ENCODE measurements around the gene RAD51AP2.

Gene RAD51AP2

GRCh38 chr2:17470855-17471641, 47.2 kb downstream of the RAD51AP2 start:
- Histone ChIP-seq H3K4me2 (ENCODE audit: low read depth, low read length, poor library complexity, severe bottlenecking) (no peak overlapping the region), H3K4me1 (ENCODE audit: insufficient read depth, low read length, poor library complexity, severe bottlenecking) (no peaks in the 10 kb centered on the region), H3K4me3 (ENCODE audit: low read length, poor library complexity, severe bottlenecking) (no peak overlapping the region)

GRCh38 chr2:17461087-17461475, 57.2 kb downstream of the RAD51AP2 start:
- Histone ChIP-seq H3K9ac (ENCODE audit: low read depth, low read length, poor library complexity, severe bottlenecking) (no peak overlapping the region), H3K79me2 (ENCODE audit: insufficient read depth, low read length) (no peaks in the 10 kb centered on the region), H4K20me1 (ENCODE audit: insufficient read depth, low read length, poor library complexity, severe bottlenecking) (no peaks in the 10 kb centered on the region), H2AFZ (ENCODE audit: low read length) (no peak overlapping the region), H3K27me3 (ENCODE audit: insufficient read depth, low read length, poor library complexity, severe bottlenecking) (no peaks in the 10 kb centered on the region), H3K36me3 (ENCODE audit: insufficient read depth, low read length) (no peaks in the 10 kb centered on the region), H3K9me2 (replicated peaks; ENCODE audit: low read depth, low read length) (no peaks in the 10 kb centered on the region), H3K4me3 (ENCODE audit: low read length, poor library complexity, severe bottlenecking) (no peak overlapping the region), H3K4me1 (ENCODE audit: insufficient read depth, low read length, poor library complexity, severe bottlenecking) (no peaks in the 10 kb centered on the region), H3K9me3 (ENCODE audit: insufficient read depth, low read depth, low read length) (no peaks in the 10 kb centered on the region), H3F3A (ENCODE audit: low read depth) (no peaks in the 10 kb centered on the region), H3K4me2 (ENCODE audit: low read depth, low read length, poor library complexity, severe bottlenecking) (no peak overlapping the region)
- TF ChIP-seq EZH2phosphoT487 (IDR thresholded peaks at IDR 0.05; ENCODE audit: borderline replicate concordance) (no peak), CTCF (conservative IDR thresholded peaks at IDR 0.05; ENCODE audit: low read length) (no peak)

More at GRCh38 chr2:17470855-17471641, 47.2 kb downstream of the RAD51AP2 start:
- H3K79me2 ChIP-seq (ENCODE audit: insufficient read depth, low read length): no peaks in the 10 kb centered on the region
- H4K20me1 ChIP-seq (ENCODE audit: insufficient read depth, low read length, poor library complexity, severe bottlenecking): no peaks in the 10 kb centered on the region
- H3K9me2 ChIP-seq (replicated peaks; ENCODE audit: low read depth, low read length): no peaks in the 10 kb centered on the region
- TF ChIP-seq CTCF (conservative IDR thresholded peaks at IDR 0.05; ENCODE audit: low read length) (peak; percentile 61), EZH2phosphoT487 (IDR thresholded peaks at IDR 0.05; ENCODE audit: borderline replicate concordance) (no peak)
- no peaks in the 10 kb centered on the region for H3K27me3 ChIP-seq (ENCODE audit: insufficient read depth, low read length, poor library complexity, severe bottlenecking)
- H3K36me3 ChIP-seq (ENCODE audit: insufficient read depth, low read length): no peaks in the 10 kb centered on the region
- H3K9me3 ChIP-seq (ENCODE audit: insufficient read depth, low read depth, low read length): no peaks in the 10 kb centered on the region
- H3F3A ChIP-seq (ENCODE audit: low read depth): no peaks in the 10 kb centered on the region
- no peak overlapping the region for H2AFZ ChIP-seq (ENCODE audit: low read length)
- H3K9ac ChIP-seq (ENCODE audit: low read depth, low read length, poor library complexity, severe bottlenecking): no peak overlapping the region
